ENCODE results near the gene GNS.

The GNS gene

GRCh38 chr12:64740646-64741045 is 18.6 kb downstream of the GNS start:
- no peaks in the 10 kb centered on the region for H3K9me3 ChIP-seq (ENCODE audit: control insufficient read depth, low read length)
- no peak overlapping the region for H3K27ac ChIP-seq (ENCODE audit: insufficient read depth, low read depth, low read length, poor library complexity, severe bottlenecking)
- no peaks in the 10 kb centered on the region for H3K4me1 ChIP-seq (ENCODE audit: control insufficient read depth, insufficient read depth, low read length)
- no peak overlapping the region for H3K4me3 ChIP-seq (ENCODE audit: insufficient read depth, low read depth, low read length)
- no peaks in the 10 kb centered on the region for H3K27me3 ChIP-seq (ENCODE audit: control insufficient read depth, insufficient read depth, low read length, poor library complexity, severe bottlenecking)
- peaks cover 21% of the 10 kb centered on the region for H3K36me3 ChIP-seq (ENCODE audit: control insufficient read depth, insufficient read depth, low read length)
- WGBS, 2 experiments, result 98 to 100% methylated on average over 2 of the region's 2 CpGs

DNA sequence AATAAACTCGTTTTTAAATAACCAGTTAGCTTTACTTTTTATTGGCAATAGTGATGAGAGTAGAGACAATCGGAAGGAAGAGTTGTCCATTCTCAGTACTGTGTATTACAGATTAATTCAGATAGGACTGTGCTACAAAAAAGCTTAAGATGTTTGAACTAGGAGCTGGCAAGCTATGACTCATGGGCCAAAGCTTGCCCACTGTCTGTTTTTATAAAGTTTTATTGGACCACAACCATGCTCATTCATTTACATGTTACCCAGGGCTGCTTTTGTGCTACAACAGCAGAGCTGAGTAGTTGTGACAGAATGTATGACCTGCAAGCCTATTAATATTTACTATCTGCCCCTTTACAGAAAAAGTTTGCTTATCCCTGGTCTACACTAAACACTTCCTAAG is 19.4 kb downstream of the GNS start:
- Histone ChIP-seq H3K9me3 (ENCODE audit: control insufficient read depth, low read length) (no peaks in the 10 kb centered on the region), H3K27me3 (ENCODE audit: control insufficient read depth, insufficient read depth, low read length, poor library complexity, severe bottlenecking) (no peaks in the 10 kb centered on the region), H3K4me3 (ENCODE audit: insufficient read depth, low read depth, low read length) (no peak overlapping the region), H3K36me3 (ENCODE audit: control insufficient read depth, insufficient read depth, low read length) (peaks cover 19% of the 10 kb centered on the region), H3K27ac (ENCODE audit: insufficient read depth, low read depth, low read length, poor library complexity, severe bottlenecking) (no peak overlapping the region), H3K4me1 (ENCODE audit: control insufficient read depth, insufficient read depth, low read length) (no peaks in the 10 kb centered on the region)
- WGBS, 2 experiments, result 95 to 96% methylated on average over 2 of the region's 2 CpGs

DNA sequence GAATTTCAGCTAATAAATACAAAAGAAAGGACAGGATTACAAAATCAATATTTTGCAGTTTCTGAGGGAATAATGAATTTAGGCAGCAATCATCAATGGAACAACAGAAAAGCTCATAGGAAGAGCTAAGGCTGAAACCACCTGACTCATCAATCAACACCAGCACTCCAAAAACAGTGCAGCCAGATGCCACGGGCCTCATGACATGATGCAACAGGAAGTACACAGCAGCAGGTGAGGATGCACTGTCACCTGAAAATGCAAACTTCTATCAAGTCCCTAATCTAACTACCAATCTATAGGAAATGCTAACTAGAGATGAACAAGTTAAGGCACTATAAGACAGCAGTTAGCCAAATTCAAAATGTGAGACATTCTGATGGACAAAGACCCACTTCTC is 21.7 kb downstream of the GNS start:
- no peak overlapping the region for H3K4me3 ChIP-seq (ENCODE audit: insufficient read depth, low read depth, low read length)
- 85 to 94% methylated on average over 1 of the region's 1 CpG for WGBS, 2 experiments
- peaks cover 24% of the 10 kb centered on the region for H3K36me3 ChIP-seq (ENCODE audit: control insufficient read depth, insufficient read depth, low read length)

GRCh38 chr12:64736771-64737170 is 22.4 kb downstream of the GNS start:
- Histone ChIP-seq H3K4me1 (ENCODE audit: control insufficient read depth, insufficient read depth, low read length) (no peaks in the 10 kb centered on the region), H3K27me3 (ENCODE audit: control insufficient read depth, insufficient read depth, low read length, poor library complexity, severe bottlenecking) (no peaks in the 10 kb centered on the region), H3K4me3 (ENCODE audit: insufficient read depth, low read depth, low read length) (no peak overlapping the region), H3K36me3 (ENCODE audit: control insufficient read depth, insufficient read depth, low read length) (peaks cover 20% of the 10 kb centered on the region), H3K27ac (ENCODE audit: insufficient read depth, low read depth, low read length, poor library complexity, severe bottlenecking) (no peak overlapping the region), H3K9me3 (ENCODE audit: control insufficient read depth, low read length) (no peaks in the 10 kb centered on the region)
- 91 to 98% methylated on average over 1 of the region's 1 CpG for WGBS, 2 experiments

More for the DNA sequence above, 21.7 kb downstream of the GNS start:
- Histone ChIP-seq H3K27ac (ENCODE audit: insufficient read depth, low read depth, low read length, poor library complexity, severe bottlenecking) (no peak overlapping the region), H3K9me3 (ENCODE audit: control insufficient read depth, low read length) (no peaks in the 10 kb centered on the region), H3K27me3 (ENCODE audit: control insufficient read depth, insufficient read depth, low read length, poor library complexity, severe bottlenecking) (no peaks in the 10 kb centered on the region), H3K4me1 (ENCODE audit: control insufficient read depth, insufficient read depth, low read length) (no peaks in the 10 kb centered on the region)

- Histone ChIP-seq H3K4me1 (ENCODE audit: control insufficient read depth, insufficient read depth, low read length) (no peaks in the 10 kb centered on the region), H3K27ac (ENCODE audit: insufficient read depth, low read depth, low read length, poor library complexity, severe bottlenecking) (no peak overlapping the region), H3K27me3 (ENCODE audit: control insufficient read depth, insufficient read depth, low read length, poor library complexity, severe bottlenecking) (no peaks in the 10 kb centered on the region), H3K9me3 (ENCODE audit: control insufficient read depth, low read length) (no peaks in the 10 kb centered on the region), H3K4me3 (ENCODE audit: insufficient read depth, low read depth, low read length) (no peak overlapping the region), H3K36me3 (ENCODE audit: control insufficient read depth, insufficient read depth, low read length) (peaks cover 20% of the 10 kb centered on the region)
These were observed 23.8 kb downstream of the GNS start for GRCh38 chr12:64735442-64735841.

DNA sequence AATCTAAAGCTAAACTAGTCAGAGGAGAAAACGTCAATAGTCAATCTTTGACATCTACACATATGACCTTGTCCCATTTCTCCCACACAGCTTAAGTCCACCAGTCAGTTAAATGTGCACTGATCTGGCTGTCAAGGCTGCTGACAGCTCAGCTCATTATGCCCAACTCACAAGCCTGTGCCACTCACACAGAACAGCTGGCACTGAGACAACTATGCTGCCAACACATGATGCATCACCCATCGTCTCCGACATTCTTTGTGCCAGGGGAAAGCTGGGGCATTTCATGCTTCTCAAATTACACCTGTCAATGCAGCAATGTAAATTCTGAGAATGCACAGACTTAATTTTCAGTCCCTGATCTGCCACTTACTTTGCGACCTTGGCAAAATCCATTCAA is 25.3 kb downstream of the GNS start:
- Histone ChIP-seq H3K36me3 (ENCODE audit: control insufficient read depth, insufficient read depth, low read length) (peaks cover 20% of the 10 kb centered on the region), H3K27ac (ENCODE audit: insufficient read depth, low read depth, low read length, poor library complexity, severe bottlenecking) (no peak overlapping the region)
- 91 to 93% methylated on average over 4 of the region's 4 CpGs for WGBS, 2 experiments

GRCh38 chr12:64731683-64732082 is 27.5 kb downstream of the GNS start:
- no peak overlapping the region for H3K27ac ChIP-seq (ENCODE audit: insufficient read depth, low read depth, low read length, poor library complexity, severe bottlenecking)
- 89 to 97% methylated on average over 4 of the region's 4 CpGs for WGBS, 2 experiments
- no peaks in the 10 kb centered on the region for H3K27me3 ChIP-seq (ENCODE audit: control insufficient read depth, insufficient read depth, low read length, poor library complexity, severe bottlenecking)
- H3K36me3 ChIP-seq (ENCODE audit: control insufficient read depth, insufficient read depth, low read length), result peaks cover 15% of the 10 kb centered on the region
- H3K4me1 ChIP-seq (ENCODE audit: control insufficient read depth, insufficient read depth, low read length), result no peaks in the 10 kb centered on the region
- H3K4me3 ChIP-seq (ENCODE audit: insufficient read depth, low read depth, low read length), result no peak overlapping the region
- H3K9me3 ChIP-seq (ENCODE audit: control insufficient read depth, low read length), result no peaks in the 10 kb centered on the region

More for the DNA sequence above, 25.3 kb downstream of the GNS start:
- H3K4me3 ChIP-seq (ENCODE audit: insufficient read depth, low read depth, low read length), result no peak overlapping the region
- H3K27me3 ChIP-seq (ENCODE audit: control insufficient read depth, insufficient read depth, low read length, poor library complexity, severe bottlenecking), result no peaks in the 10 kb centered on the region
- no peaks in the 10 kb centered on the region for H3K9me3 ChIP-seq (ENCODE audit: control insufficient read depth, low read length)
- H3K4me1 ChIP-seq (ENCODE audit: control insufficient read depth, insufficient read depth, low read length), result no peaks in the 10 kb centered on the region

- peaks cover 10% of the 10 kb centered on the region for H3K36me3 ChIP-seq (ENCODE audit: control insufficient read depth, insufficient read depth, low read length)
- no peak overlapping the region for H3K27ac ChIP-seq (ENCODE audit: insufficient read depth, low read depth, low read length, poor library complexity, severe bottlenecking)
These were observed 28.6 kb downstream of the GNS start for GRCh38 chr12:64730588-64730969.

GRCh38 chr12:64729909-64730587 is 29.2 kb downstream of the GNS start:
- no peaks in the 10 kb centered on the region for H3K27me3 ChIP-seq (ENCODE audit: control insufficient read depth, insufficient read depth, low read length, poor library complexity, severe bottlenecking)
- H3K9me3 ChIP-seq (ENCODE audit: control insufficient read depth, low read length), result no peaks in the 10 kb centered on the region
- H3K27ac ChIP-seq (ENCODE audit: insufficient read depth, low read depth, low read length, poor library complexity, severe bottlenecking), result no peak overlapping the region
- no peak overlapping the region for H3K4me3 ChIP-seq (ENCODE audit: insufficient read depth, low read depth, low read length)
- H3K4me1 ChIP-seq (ENCODE audit: control insufficient read depth, insufficient read depth, low read length), result no peaks in the 10 kb centered on the region
- 90% methylated on average over 2 of the region's 2 CpGs for WGBS, 2 experiments
- H3K36me3 ChIP-seq (ENCODE audit: control insufficient read depth, insufficient read depth, low read length), result peaks cover 6% of the 10 kb centered on the region

More at GRCh38 chr12:64730588-64730969, 28.6 kb downstream of the GNS start:
- Histone ChIP-seq H3K4me1 (ENCODE audit: control insufficient read depth, insufficient read depth, low read length) (no peaks in the 10 kb centered on the region), H3K9me3 (ENCODE audit: control insufficient read depth, low read length) (no peaks in the 10 kb centered on the region), H3K4me3 (ENCODE audit: insufficient read depth, low read depth, low read length) (no peak overlapping the region), H3K27me3 (ENCODE audit: control insufficient read depth, insufficient read depth, low read length, poor library complexity, severe bottlenecking) (no peaks in the 10 kb centered on the region)
- 93 to 95% methylated on average over 2 of the region's 2 CpGs for WGBS, 2 experiments

DNA sequence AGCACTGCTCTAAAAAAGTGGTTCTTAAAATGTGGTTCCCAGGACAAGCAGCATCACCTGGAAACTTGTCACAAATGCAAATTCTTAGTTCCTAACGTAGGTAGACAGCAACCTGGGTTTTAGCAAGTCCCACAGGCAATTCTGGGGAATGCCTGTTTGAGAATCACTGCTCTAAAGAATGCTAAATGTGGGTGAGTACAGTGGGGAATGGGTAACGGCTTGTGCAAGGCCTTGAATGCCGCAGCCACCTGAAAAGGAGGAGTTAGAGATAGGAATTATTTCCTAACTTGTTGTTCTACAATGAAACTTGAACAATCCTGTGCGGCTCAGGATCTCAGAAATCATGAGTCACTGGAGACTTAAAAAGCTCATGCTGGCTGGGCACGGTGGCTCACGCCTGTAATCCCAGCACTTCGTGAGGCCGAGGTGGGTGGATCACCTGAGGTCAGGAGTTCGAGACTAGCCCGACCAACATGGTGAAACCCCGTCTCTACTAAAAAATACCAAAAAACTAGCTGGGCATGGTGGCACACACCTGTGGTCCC is 34.9 kb downstream of the GNS start:
- Histone ChIP-seq H3K27ac (ENCODE audit: insufficient read depth, low read depth, low read length, poor library complexity, severe bottlenecking) (no peak overlapping the region), H3K9me3 (ENCODE audit: control insufficient read depth, low read length) (no peaks in the 10 kb centered on the region), H3K36me3 (ENCODE audit: control insufficient read depth, insufficient read depth, low read length) (peaks cover 27% of the 10 kb centered on the region), H3K4me3 (ENCODE audit: insufficient read depth, low read depth, low read length) (no peak overlapping the region), H3K27me3 (ENCODE audit: control insufficient read depth, insufficient read depth, low read length, poor library complexity, severe bottlenecking) (no peaks in the 10 kb centered on the region), H3K4me1 (ENCODE audit: control insufficient read depth, insufficient read depth, low read length) (no peaks in the 10 kb centered on the region)
- WGBS, 2 experiments, result 91 to 92% methylated on average over 11 of the region's 11 CpGs

Measured in ectodermal cell (in vitro differentiated cells).